ENCODE results near the gene ZNF575.

Gene ZNF575

GRCh38 chr19:43574424-43575155 lies 41.6 kb downstream of the ZNF575 start:
- DNase-seq (ENCODE audit: low spot score), result no peak

DNA sequence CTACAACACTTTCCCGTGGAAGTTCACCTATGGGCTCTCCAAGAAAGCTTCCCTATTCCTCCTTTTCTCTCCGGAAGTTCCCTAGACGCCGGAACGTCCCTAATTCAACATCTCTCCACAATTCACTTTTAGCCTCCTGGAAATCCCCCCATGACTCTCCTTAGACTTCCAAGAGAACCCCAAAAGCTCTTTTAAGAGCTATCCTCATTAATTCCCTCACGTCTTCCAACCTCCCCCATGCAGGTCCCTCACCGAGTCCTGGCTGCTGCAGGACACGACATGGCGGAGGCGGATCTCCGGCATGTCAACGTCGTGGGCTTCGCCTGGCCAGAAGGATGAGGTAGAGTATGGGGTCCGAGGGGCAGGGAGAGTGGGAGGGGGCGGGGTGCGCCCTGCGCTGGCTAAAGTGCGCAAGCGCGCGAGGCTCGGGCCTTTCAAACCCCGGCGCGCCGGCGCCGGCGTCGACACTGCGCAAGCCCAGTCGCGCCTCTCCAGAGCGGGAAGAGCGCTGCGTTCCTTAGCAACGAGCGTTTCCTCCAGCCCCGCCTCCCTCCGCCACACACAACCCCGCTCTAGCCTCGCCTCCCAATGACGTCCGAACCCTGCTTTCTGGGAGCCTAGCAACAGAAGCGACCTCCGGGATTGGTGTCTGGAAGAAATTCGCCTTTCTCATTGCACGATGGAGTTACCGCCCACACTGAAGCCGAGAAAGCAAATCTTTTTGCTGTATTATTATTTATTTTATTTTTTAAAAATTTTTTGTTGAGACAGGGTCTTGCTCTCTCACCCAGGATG lies 42.4 kb downstream of the ZNF575 start, which contains the start of the genes PINLYP and XRCC1:
Gene PINLYP (plus strand): TSS at position 646 of the 795 bp plus-strand sequence. CDS start 1,391 bp downstream, outside the sequence.
Gene XRCC1 (minus strand): TSS at position 372 of the 795 bp plus-strand sequence. CDS start 69 bp downstream, at position 303.
- DNase-seq (ENCODE audit: low spot score), result peak; percentile 97

DNA sequence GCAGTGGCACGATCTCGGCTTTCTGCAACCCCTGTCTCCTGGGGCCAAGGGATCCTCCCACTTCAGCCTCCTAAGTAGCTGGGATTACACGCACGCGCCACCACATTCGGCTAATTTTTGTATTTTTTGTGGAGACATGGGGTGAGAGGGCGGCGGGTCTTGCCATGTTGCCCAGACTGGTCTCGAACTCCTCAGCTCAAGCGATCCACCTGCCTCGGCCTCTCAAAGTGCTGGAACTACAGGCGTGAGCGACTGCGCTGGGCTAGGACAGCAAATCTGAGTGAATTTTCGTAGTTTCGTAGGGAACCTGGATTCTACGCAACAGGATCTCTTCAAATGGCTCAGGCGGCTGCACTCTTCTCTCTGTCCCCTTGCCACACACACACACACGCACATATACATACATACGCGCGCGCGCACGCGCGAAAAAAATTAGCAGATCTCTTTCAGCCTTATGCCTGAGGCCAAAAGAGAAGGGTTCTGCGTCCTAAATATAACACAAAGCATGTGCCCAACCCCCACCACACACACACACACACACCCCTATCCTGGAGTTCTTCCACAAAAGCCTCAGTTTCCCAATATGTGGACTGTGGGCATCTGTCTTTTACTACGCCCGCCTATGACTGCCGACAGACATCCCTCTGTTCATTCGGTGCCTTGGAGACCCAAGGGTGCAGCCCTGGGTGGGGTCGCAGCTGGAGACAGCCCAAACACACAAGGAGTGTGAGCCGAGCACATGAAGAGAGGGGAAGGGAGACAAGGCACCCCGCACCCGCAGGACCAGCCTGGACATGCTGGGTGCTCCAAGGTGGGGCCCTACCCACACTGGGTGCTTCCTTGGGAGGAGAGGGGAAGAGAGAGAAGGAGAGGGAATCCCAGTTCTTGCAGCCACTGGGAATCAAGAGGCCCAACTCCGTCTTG lies 43.2 kb downstream of the ZNF575 start:
- no peak for DNase-seq (ENCODE audit: low spot score)

- no peak for DNase-seq (ENCODE audit: low spot score)
These were observed 45.8 kb downstream of the ZNF575 start for GRCh38 chr19:43578787-43579186.

GRCh38 chr19:43581467-43581866 lies 48.5 kb downstream of the ZNF575 start:
- DNase-seq (ENCODE audit: low spot score), result no peak

GRCh38 chr19:43582495-43582894 lies 49.5 kb downstream of the ZNF575 start:
- DNase-seq (ENCODE audit: low spot score), result no peak

- no peak for DNase-seq (ENCODE audit: low spot score)
These were observed 51.5 kb downstream of the ZNF575 start for GRCh38 chr19:43584484-43584883.

Data from CD4-positive, alpha-beta T cell treated with Interleukin-6 at 100 ng/mL for 8 hours (primary cell).